ENCODE data around the gene PARP15.
"Not testable (repeated sequence)": the region's sequence is repeated elsewhere in the genome, so short reads cannot be mapped to it uniquely, and the experiment has no call there.

The PARP15 gene

GRCh38 chr3:122665881-122666280 lies 88.4 kb downstream of the PARP15 start:
- no peak for DNase-seq (ENCODE audit: low read depth)

- no peak for DNase-seq (ENCODE audit: low read depth)
Observed at GRCh38 chr3:122668930-122669730, 91.7 kb downstream of the PARP15 start.

GRCh38 chr3:122671553-122671952 lies 94.1 kb downstream of the PARP15 start:
- DNase-seq (ENCODE audit: low read depth) = no peak

GRCh38 chr3:122674339-122674738 lies 96.9 kb downstream of the PARP15 start:
- DNase-seq (ENCODE audit: low read depth) = no peak

- DNase-seq (ENCODE audit: low read depth) = no peak
Observed at GRCh38 chr3:122676759-122677158, 99.3 kb downstream of the PARP15 start.

GRCh38 chr3:122677216-122677615 lies 99.8 kb downstream of the PARP15 start:
- no peak for DNase-seq (ENCODE audit: low read depth)

GRCh38 chr3:122678506-122678905 lies 101.1 kb downstream of the PARP15 start:
- DNase-seq (ENCODE audit: low read depth) = no peak

- DNase-seq (ENCODE audit: low read depth) = peak; percentile 74
Observed at GRCh38 chr3:122679085-122679881, 101.8 kb downstream of the PARP15 start.

- no peak for DNase-seq (ENCODE audit: low read depth)
Observed at GRCh38 chr3:122679882-122680474, 102.5 kb downstream of the PARP15 start.

- peak; percentile 40 for DNase-seq (ENCODE audit: low read depth)
Observed at GRCh38 chr3:122680475-122681283, 103.2 kb downstream of the PARP15 start, which contains the start of gene PARP14. Gene PARP14 (plus strand): TSS chr3:122680839. CDS start chr3:122680884, 45 bp downstream.

- no peak for DNase-seq (ENCODE audit: low read depth)
Observed at GRCh38 chr3:122681284-122681973, 104.0 kb downstream of the PARP15 start.

GRCh38 chr3:122681974-122682409 lies 104.5 kb downstream of the PARP15 start:
- DNase-seq (ENCODE audit: low read depth) = no peak

GRCh38 chr3:122682778-122683411 lies 105.4 kb downstream of the PARP15 start:
- not testable (repeated sequence) for DNase-seq (ENCODE audit: low read depth)

- DNase-seq (ENCODE audit: low read depth) = no peak
Observed at GRCh38 chr3:122687298-122687697, 109.8 kb downstream of the PARP15 start.

All from activated T-cell treated with anti-CD3 and anti-CD28 coated beads for 1 hour (primary cell).